Osteocyte (in vitro differentiated cells): Measurements from ENCODE around the gene ATG101. TPM values are rescaled to one million over a fixed set of nuclear protein-coding genes. Genes with fewer than 3 reads are reported as not detected.

ENCODE experiments used
- DNase-seq: peaks from one replicate; pipeline ENCODE4 v3.0.0; 2021; ENCODE audit warnings: mixed read lengths; ENCODE audit not compliant: unreplicated experiment; ENCODE audit errors: extremely low spot score
- H3K27ac Mint-ChIP-seq: one replicate; pipeline ENCODE4 v1.8.0; 2021; ENCODE audit warnings: mild to moderate bottlenecking, mixed read lengths; ENCODE audit not compliant: unreplicated experiment
- H3K27me3 Mint-ChIP-seq: one replicate; pipeline ENCODE4 v1.8.0; 2021; ENCODE audit warnings: mixed read lengths; ENCODE audit not compliant: unreplicated experiment
- H3K36me3 Mint-ChIP-seq: one replicate; pipeline ENCODE4 v1.8.0; 2021; ENCODE audit warnings: mixed read lengths; ENCODE audit not compliant: unreplicated experiment
- H3K4me1 Mint-ChIP-seq: one replicate; pipeline ENCODE4 v1.8.0; 2021; ENCODE audit warnings: mixed read lengths; ENCODE audit not compliant: unreplicated experiment
- H3K4me3 Mint-ChIP-seq: one replicate; pipeline ENCODE4 v1.8.0; 2021; ENCODE audit warnings: mild to moderate bottlenecking, moderate library complexity, mixed read lengths; ENCODE audit not compliant: unreplicated experiment
- H3K9me3 Mint-ChIP-seq: one replicate; pipeline ENCODE4 v1.8.0; 2021; ENCODE audit warnings: mixed read lengths; ENCODE audit not compliant: unreplicated experiment
- total RNA-seq: library from RNA; stranded (reverse); gene quantifications from 2 replicates; pipeline ENCODE4 v1.2.1, GENCODE V29; 2021
- TF ChIP-seq, protein P1 (sequence below): fragments of 200-600 bp; sonication (generic); IDR thresholded peaks from 2 replicates; pipeline ENCODE4 v1.5.0; 2021; ENCODE audit warnings: antibody characterized with exemption, mild to moderate bottlenecking, moderate library complexity

The ATG101 gene
- total RNA-seq, 1 donor from 2014 or later: 41.7 TPM

DNA sequence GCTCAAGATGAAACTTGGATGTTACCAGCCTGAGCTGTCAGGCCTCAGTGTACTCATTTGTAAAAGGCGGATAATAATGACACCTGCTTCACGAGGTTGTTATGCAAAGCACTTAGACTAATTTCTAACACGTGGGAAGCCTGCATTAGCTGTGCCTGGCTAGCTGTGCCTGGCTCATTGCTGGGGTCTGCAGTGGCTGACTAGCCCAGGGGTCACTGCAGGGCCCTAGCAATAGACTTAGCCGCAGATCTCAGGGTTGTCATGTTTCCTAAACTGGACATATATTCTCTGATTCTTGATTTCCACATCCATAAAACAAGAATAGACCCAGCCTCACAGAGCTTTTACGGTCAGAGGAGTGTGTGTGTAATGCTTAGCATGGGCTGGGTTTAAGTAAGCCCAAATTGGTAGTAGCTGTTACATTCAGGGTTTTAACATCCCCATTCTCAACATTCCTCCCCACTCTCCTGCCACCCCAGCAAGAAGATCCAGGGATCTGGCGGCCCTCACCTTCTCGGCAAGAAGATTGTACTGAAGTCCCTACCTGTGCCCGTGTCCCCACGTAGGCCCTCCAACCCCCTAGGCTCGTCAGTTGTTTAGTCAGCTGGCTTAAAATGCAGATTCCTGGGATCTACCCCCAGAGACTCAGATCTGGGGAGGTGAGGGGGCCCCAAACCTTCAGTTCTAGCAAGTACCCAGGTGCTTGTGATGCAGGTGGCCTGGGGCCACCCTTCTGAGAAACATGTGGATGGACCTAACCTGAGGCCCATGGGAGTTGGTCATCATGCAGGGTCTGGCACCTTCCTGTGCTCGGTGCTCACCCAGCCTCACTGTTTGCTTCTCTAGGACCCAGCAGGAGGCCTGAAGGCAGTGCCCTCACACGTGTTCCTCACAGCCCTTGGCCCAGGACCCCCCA, 9.9 kb upstream of the ATG101 start:
- Mint-ChIP-seq H3K27me3 (no peaks in the 10 kb centered on the region), H3K36me3 (peaks cover 2% of the 10 kb centered on the region), H3K9me3 (no peaks in the 10 kb centered on the region), H3K4me1 (peaks cover 1% of the 10 kb centered on the region), H3K27ac (no peak overlapping the region), H3K4me3 (no peak overlapping the region)
- no peak for DNase-seq
- TF ChIP-seq, protein P1, sequence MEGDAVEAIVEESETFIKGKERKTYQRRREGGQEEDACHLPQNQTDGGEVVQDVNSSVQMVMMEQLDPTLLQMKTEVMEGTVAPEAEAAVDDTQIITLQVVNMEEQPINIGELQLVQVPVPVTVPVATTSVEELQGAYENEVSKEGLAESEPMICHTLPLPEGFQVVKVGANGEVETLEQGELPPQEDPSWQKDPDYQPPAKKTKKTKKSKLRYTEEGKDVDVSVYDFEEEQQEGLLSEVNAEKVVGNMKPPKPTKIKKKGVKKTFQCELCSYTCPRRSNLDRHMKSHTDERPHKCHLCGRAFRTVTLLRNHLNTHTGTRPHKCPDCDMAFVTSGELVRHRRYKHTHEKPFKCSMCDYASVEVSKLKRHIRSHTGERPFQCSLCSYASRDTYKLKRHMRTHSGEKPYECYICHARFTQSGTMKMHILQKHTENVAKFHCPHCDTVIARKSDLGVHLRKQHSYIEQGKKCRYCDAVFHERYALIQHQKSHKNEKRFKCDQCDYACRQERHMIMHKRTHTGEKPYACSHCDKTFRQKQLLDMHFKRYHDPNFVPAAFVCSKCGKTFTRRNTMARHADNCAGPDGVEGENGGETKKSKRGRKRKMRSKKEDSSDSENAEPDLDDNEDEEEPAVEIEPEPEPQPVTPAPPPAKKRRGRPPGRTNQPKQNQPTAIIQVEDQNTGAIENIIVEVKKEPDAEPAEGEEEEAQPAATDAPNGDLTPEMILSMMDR: no peak

DNA sequence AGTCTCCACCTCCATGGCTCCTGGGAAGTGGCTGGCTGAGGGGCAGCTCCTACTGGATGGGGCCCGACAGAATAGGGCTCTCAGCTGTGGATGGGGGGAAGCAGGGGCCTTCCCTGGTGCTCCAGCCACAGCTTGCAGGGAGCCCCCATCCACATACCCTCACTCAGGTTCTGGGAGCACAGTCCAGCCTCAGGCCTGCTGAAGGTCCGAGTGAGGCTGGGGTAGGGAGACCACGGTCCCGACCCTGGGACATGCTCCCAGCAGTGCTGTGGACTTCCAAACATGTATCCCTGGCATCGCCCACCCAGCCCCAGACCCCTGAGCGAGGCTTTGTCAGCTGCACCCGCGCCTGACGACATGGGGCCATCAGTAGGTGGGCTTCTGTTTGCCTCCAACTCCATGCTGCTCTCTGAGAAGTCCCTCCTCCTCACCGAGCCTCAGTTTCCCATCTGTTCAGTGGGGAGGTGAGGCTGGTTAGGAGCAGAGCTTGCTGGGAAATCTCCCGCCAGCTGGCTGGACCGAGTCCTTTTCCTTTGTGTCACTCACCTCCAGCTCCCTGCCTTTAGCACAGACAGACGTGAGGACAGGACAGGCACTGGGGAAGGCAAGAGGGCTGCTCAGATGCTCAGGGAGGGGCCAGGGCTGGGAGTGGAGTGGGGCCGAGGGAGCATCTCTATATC, 9.1 kb upstream of the ATG101 start:
- peaks cover 2% of the 10 kb centered on the region for H3K36me3 Mint-ChIP-seq
- H3K9me3 Mint-ChIP-seq: no peaks in the 10 kb centered on the region
- H3K27me3 Mint-ChIP-seq: no peaks in the 10 kb centered on the region
- TF ChIP-seq, protein P1: no peak
- DNase-seq: no peak
- H3K4me3 Mint-ChIP-seq: no peak overlapping the region
- no peak overlapping the region for H3K27ac Mint-ChIP-seq
- peaks cover 1% of the 10 kb centered on the region for H3K4me1 Mint-ChIP-seq

DNA sequence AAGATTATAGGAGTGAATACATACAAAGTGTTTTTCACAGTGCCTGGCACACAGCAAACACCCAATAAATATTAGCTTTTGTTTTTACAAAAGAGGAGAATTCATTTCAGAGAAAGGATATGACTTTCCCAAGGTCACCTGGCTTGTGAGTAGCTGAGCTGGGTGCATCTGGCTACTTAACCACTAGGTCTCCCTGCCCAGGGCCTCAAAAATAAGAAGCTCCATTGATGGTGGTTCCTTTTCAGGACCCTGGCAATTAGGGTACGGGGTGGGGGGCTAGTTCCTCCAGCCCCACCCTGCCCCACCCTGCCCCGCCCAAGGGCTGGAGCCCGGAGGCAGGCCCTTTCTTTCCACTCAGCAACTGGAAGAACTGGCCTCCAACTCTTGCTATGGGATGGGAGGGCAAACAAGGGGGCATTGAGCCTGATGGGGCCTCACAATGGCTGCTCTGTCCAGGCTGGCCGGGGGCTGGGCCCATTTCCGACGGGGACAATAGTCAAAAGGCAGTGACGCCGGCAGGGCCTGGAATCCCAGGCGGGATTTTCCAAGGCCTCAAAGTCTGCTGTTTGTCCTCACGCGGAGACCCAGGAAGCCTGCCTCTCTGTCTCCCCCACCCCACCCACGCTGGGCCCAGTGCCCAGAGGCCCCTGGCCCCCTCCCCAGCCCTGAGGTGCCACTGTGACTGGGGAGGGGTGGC, 8.2 kb upstream of the ATG101 start:
- DNase-seq: no peak
- Mint-ChIP-seq H3K4me3 (no peak overlapping the region), H3K27ac (no peak overlapping the region), H3K36me3 (no peaks in the 10 kb centered on the region), H3K9me3 (no peaks in the 10 kb centered on the region), H3K27me3 (no peaks in the 10 kb centered on the region), H3K4me1 (peaks cover 1% of the 10 kb centered on the region)
- TF ChIP-seq, protein P1: no peak

DNA sequence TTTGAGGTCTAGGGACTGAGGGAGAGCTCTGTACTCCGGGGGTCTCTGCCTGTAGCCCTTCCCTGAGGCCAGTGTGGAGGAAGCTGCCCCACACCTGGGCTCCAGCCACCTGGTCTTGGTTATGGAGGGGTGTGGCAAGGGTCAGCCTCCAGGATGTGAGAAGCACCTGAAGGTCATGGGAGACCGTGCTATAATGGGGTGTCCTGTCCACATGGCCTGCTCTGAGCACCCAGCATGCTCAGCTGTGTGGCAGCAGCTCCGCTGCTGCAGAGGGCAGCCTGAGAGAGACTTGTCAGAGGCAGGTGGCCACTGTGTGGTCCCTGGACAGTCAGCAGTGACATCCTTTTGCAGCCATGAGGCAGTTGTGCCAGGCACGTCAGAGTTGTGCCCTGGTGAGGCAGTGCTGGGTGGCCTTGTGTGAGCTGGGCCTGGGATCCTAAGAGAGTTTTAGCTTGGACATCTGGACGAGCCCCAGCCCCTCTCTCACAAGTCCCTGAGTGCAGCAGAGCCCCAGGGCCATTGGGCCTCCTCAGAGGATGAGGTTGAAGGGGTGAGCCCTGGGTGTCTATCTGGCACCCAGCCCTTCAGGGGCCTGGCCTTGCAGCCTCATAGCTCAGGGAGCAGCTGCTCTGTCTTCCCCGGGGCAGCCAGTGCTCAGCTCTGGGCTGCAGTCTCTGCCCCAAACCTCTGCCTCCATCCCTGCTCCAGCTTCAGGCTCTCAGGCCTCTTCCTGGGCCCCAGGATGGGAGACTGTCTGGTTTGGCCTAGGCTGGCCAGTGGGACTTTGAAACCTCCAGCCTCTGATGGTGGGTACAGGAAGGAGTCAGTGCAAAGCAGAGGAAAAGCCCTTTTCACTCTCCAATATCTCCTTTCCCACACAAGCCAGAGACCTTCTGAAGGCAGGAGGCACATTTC, 7.4 kb upstream of the ATG101 start:
- H3K36me3 Mint-ChIP-seq: no peaks in the 10 kb centered on the region
- TF ChIP-seq, protein P1: no peak
- H3K9me3 Mint-ChIP-seq: no peaks in the 10 kb centered on the region
- DNase-seq: no peak
- H3K27ac Mint-ChIP-seq: no peak overlapping the region
- H3K4me1 Mint-ChIP-seq: peaks cover 1% of the 10 kb centered on the region
- H3K4me3 Mint-ChIP-seq: no peak overlapping the region
- no peaks in the 10 kb centered on the region for H3K27me3 Mint-ChIP-seq
